Stimulated activated naive CD8-positive, alpha-beta T cell treated with anti-CD3 and anti-CD28 coated beads, Interleukin-15, amount 100 ng/mL, for 72 hours (primary cell): ENCODE results near the gene KIAA1671.
"Not testable (repeated sequence)": the region's sequence is repeated elsewhere in the genome, so short reads cannot be mapped to it uniquely, and the experiment has no call there.

ENCODE experiments used
- ATAC-seq: fragments of 150-1000 bp; cut with Tn5 transposase; 2 replicates; pipeline ENCODE4 v1.10.0; 2021; ENCODE audit warnings: mild to moderate bottlenecking, moderate library complexity
- DNase-seq, 2 donors: peaks; one replicate each; pipeline ENCODE4 v3.0.0; 2021 to 2022
- H3K27ac Mint-ChIP-seq, 2 donors: one replicate each; pipeline ENCODE4 v1.8.0; 2022; ENCODE audit warnings: mild to moderate bottlenecking in 2 of 2, mixed read lengths in 2 of 2, moderate library complexity in 2 of 2
- H3K27me3 Mint-ChIP-seq: one replicate; pipeline ENCODE4 v1.8.0; 2022; ENCODE audit warnings: mixed read lengths
- H3K4me1 Mint-ChIP-seq: one replicate; pipeline ENCODE4 v1.8.0; 2022; ENCODE audit warnings: mild to moderate bottlenecking, mixed read lengths
- H3K4me3 Mint-ChIP-seq, 2 donors: one replicate each; pipeline ENCODE4 v1.8.0; 2022; ENCODE audit warnings: mild to moderate bottlenecking in 2 of 2, mixed read lengths in 2 of 2, moderate library complexity in 1 of 2
- H3K9me3 Mint-ChIP-seq, 2 donors: one replicate each; pipeline ENCODE4 v1.8.0; 2022; ENCODE audit warnings: mixed read lengths in 2 of 2

Gene KIAA1671

DNA sequence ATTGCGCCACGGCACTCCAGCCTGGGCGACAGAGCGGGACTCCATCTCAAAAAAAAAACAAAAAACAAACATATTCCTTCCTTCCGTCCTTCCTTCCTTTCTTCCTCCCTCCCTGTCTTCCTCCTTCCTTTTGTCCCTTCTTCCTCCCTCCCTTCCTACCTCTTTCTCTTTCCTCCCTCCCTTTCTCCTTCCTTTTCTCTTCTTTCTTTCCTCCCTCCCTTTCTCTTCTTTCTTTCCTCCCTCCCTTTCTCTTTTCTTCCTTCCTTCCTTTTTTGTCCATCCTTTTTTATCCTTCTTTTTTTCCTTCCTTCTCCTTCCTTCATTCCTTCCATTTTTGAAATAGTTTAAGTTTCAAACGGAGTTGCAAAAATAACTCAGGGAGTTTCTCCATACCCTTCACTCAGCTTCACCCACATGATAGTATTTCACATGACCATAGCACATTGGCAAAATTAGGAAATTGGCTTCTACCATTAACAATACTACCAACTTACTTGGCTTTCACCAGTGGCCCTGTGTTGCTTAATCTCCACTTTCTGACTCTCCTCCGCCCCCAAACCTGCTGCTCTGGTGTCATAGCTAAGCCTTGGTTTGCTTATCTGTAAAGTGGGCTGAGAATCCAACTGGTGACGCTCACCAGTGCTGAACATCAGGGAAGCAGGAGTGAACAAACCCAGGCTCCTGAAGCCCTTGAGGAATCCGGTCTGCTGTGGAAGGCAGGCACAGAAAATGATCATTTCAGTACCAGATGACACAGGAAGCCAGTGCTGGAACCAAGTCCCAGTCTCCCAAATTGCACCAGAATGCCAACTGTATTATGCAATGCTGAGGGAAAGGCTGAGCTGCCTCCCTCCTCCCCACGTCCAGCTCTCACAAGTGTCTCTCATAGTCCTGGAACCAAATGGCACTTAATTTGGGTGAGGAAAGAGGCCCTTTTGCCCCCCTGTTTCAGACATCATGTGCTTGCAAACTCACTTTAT is 229.9 kb downstream of the KIAA1671 start:
- Mint-ChIP-seq H3K9me3 (peaks cover 0 to 9% of the 10 kb centered on the region in 2 donors), H3K4me3 (no peak overlapping the region), H3K27ac (no peak overlapping the region), H3K4me1 (no peaks in the 10 kb centered on the region), H3K27me3 (no peaks in the 10 kb centered on the region)
- no peak for DNase-seq
- no peak for ATAC-seq

DNA sequence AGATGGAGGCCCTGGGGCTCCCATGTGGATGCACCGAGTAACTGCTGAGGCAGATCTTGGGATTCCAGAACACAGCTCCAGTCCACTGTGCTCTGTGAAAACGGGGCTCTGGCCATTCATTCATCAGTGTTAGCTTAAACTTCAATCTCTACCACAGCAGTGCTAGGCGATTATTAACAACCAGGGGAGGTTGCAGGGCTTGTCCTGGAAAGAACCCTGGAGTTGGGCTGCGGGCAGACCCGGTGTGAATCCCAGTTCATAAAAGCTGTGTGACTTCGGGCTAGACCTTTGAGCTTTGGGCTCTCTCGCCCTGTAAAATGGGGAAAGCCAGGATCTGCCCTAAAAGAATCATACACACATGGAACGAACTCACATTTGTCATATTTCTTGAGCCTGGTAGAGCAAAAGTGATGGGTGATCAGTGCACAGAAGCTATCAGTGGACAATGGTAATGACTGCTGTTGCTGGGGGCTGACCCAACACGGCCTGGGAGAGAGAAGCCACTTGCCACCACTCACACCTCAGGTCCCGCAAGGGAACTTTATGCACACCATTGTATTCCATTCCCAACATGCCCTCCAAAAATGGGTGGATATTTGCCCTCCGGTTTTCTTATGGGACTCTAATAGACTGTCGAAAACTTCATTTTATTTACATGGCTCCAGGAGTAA is 231.6 kb downstream of the KIAA1671 start:
- Mint-ChIP-seq H3K4me1 (no peaks in the 10 kb centered on the region), H3K27ac (peak overlapping the region in 1 of 2 donors; percentile 39), H3K27me3 (no peaks in the 10 kb centered on the region), H3K9me3 (peaks cover 0 to 9% of the 10 kb centered on the region in 2 donors), H3K4me3 (no peak overlapping the region)
- ATAC-seq, result no peak
- DNase-seq, result no peak

- no peak for ATAC-seq
- no peak overlapping the region for H3K27ac Mint-ChIP-seq
- H3K9me3 Mint-ChIP-seq, result no peaks in the 10 kb centered on the region
- no peak overlapping the region for H3K4me3 Mint-ChIP-seq
- DNase-seq, result no peak
- H3K27me3 Mint-ChIP-seq, result no peaks in the 10 kb centered on the region
- no peaks in the 10 kb centered on the region for H3K4me1 Mint-ChIP-seq
Observed at GRCh38 chr22:25186140-25186539, 233.6 kb downstream of the KIAA1671 start.

DNA sequence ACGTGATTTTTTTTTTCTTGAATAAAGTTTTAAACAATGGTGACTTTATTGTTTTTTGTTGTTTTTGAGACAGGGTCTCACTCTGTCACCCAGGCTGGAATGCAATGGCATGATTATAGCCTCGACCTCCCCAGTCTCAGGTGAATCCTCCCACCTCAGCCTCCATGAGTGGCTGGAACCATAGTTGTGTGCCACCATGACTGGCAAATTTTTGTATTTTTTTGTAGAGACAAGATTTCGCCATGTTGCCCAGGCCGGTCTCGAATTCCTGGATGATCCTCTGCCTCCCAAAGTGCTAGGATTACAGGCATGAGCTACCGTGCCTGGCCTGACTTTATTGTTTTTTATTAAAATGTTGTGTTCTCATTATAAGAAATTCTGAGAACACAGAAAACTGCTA is 235.0 kb downstream of the KIAA1671 start:
- Mint-ChIP-seq H3K27ac (peak overlapping the region in 1 of 2 donors; percentile 15), H3K4me1 (no peaks in the 10 kb centered on the region), H3K9me3 (no peaks in the 10 kb centered on the region), H3K27me3 (no peaks in the 10 kb centered on the region), H3K4me3 (no peak overlapping the region)
- DNase-seq, result no peak
- ATAC-seq, result no peak

DNA sequence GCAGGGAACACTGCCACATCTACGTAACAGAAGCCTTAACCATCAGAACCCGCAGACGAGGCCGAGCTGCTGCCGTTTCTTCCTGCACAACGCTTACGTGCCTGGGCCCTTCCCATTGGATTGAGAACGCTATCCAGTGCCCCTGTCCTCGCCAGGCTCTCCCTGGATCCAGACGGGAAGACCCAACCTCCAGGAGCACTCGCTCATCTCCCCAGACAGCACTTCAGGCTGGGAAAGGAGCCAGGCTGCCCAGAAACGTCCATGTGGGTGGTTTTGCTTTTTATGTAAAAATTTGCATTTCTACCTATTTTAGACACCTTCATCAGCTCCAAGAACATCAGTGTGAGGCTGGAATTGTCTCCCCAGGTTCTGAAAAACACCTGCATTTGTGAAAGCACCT is 239.9 kb downstream of the KIAA1671 start:
- DNase-seq, result no peak
- Mint-ChIP-seq H3K4me1 (no peaks in the 10 kb centered on the region), H3K27me3 (no peaks in the 10 kb centered on the region), H3K4me3 (no peak overlapping the region), H3K27ac (no peak overlapping the region), H3K9me3 (no peaks in the 10 kb centered on the region)
- no peak for ATAC-seq

GRCh38 chr22:25193130-25193529 is 240.6 kb downstream of the KIAA1671 start:
- ATAC-seq, result no peak
- no peak for DNase-seq
- no peak overlapping the region for H3K4me3 Mint-ChIP-seq
- H3K9me3 Mint-ChIP-seq, result no peaks in the 10 kb centered on the region
- no peak overlapping the region for H3K27ac Mint-ChIP-seq
- H3K27me3 Mint-ChIP-seq, result no peaks in the 10 kb centered on the region
- H3K4me1 Mint-ChIP-seq, result no peaks in the 10 kb centered on the region

DNA sequence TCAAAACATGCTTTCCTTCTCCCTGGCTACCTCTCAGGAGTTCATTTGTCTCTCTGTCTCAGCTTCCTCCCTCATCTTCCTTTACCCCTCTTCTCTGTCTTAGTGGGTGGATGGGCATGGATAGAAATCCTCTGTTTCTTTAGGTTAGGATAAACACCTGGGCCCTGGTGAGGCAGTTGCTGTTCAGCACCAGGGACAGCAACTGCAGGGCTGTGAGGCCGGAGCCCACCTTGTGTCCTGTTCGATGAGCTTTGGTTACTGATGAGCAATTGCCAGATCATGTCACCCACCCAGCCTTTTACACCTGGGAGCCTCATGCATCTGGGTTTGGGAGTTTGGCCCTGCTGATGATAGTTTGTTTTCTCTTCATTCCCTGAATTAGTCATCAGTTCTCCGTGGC is 241.0 kb downstream of the KIAA1671 start:
- Mint-ChIP-seq H3K4me3 (no peak overlapping the region), H3K27me3 (no peaks in the 10 kb centered on the region), H3K9me3 (no peaks in the 10 kb centered on the region), H3K4me1 (no peaks in the 10 kb centered on the region), H3K27ac (no peak overlapping the region)
- DNase-seq (no peak), ATAC-seq (no peak)

DNA sequence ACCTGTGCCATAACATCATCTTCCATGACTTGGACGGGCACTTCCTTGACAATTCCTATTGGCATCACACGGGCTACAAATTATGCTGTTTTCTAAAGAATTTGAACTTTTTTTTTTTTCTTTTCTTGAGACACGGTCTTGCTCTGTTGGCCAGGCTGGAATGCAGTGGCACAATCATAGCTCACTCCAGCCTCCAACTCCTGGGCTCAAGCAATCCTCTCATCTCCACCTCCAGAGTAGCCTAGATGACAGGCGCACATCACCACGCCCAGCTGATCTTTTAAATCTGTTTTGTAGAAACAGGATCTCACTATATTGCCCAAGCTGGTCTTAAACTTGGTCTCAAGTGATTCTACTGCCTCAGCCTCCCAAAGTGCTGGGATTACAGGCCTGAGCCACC is 243.8 kb downstream of the KIAA1671 start:
- DNase-seq (no peak), ATAC-seq (no peak)
- Mint-ChIP-seq H3K4me3 (no peak overlapping the region), H3K9me3 (no peaks in the 10 kb centered on the region), H3K4me1 (no peaks in the 10 kb centered on the region), H3K27ac (no peak overlapping the region), H3K27me3 (no peaks in the 10 kb centered on the region)

- Mint-ChIP-seq H3K9me3 (no peaks in the 10 kb centered on the region), H3K4me3 (no peak overlapping the region), H3K4me1 (no peaks in the 10 kb centered on the region), H3K27ac (no peak overlapping the region), H3K27me3 (no peaks in the 10 kb centered on the region)
- ATAC-seq, result no peak
- DNase-seq, result no peak
Observed at GRCh38 chr22:25197340-25197739, 244.8 kb downstream of the KIAA1671 start.

- DNase-seq, result no peak
- no peaks in the 10 kb centered on the region for H3K27me3 Mint-ChIP-seq
- ATAC-seq, result no peak
- no peak within 1 kb of the TSS for H3K27ac Mint-ChIP-seq
- H3K4me3 Mint-ChIP-seq, result no peak within 1 kb of the TSS
- no peaks in the 10 kb centered on the region for H3K9me3 Mint-ChIP-seq
- H3K4me1 Mint-ChIP-seq, result no peaks in the 10 kb centered on the region
Observed at GRCh38 chr22:25199731-25200520, 247.4 kb downstream of the KIAA1671 start, which contains the start of gene CRYBB3. TSS of gene CRYBB3 (plus strand) at chr22:25199858. CDS start at chr22:25201397, 1,539 bp downstream.

GRCh38 chr22:25200967-25201366 is 248.5 kb downstream of the KIAA1671 start:
- no peak for ATAC-seq
- no peak overlapping the region for H3K27ac Mint-ChIP-seq
- no peak for DNase-seq
- H3K4me1 Mint-ChIP-seq, result no peaks in the 10 kb centered on the region
- no peaks in the 10 kb centered on the region for H3K9me3 Mint-ChIP-seq
- H3K27me3 Mint-ChIP-seq, result no peaks in the 10 kb centered on the region
- H3K4me3 Mint-ChIP-seq, result no peak overlapping the region

DNA sequence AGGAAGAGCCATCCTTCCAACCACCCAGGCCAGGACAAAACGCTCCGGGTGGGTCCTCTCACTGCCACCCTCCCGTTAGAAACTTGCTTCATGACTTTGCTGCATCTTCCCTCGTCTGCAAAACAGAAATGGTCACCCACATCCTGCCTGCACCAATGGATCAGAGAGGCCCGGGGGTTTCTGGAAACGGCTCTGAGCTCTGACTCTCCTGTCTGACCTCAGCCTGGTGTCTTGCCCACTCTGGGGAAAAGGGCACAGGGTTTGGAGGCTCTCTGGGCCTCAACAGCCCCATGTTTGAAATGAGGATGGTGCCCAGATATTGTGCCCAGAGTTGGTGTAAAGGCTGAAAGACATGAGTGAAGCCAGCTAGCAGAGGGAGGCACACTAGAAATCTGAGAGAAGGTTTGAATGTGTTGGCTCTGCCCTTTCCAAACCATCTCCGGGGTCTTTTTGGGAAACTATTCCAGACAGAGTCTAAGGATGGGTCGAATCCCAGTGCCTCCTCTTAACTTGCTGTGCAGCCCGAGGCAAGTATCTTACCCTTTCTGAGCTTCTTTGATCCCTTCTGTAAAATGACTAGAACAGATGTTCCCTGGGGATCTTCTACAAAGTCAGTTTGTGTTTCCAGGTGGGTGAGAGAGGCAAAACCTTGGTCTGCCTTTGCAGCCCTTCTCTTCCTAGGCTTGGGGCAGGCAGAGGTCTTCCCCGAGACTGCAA is 249.2 kb downstream of the KIAA1671 start:
- H3K9me3 Mint-ChIP-seq, result no peaks in the 10 kb centered on the region
- no peak for ATAC-seq
- peak overlapping the region in 1 of 2 donors; percentile 65 for H3K27ac Mint-ChIP-seq
- H3K4me3 Mint-ChIP-seq, result no peak overlapping the region
- H3K27me3 Mint-ChIP-seq, result no peaks in the 10 kb centered on the region
- no peaks in the 10 kb centered on the region for H3K4me1 Mint-ChIP-seq
- DNase-seq, result no peak

GRCh38 chr22:25202290-25202921 is 249.9 kb downstream of the KIAA1671 start:
- Mint-ChIP-seq H3K4me1 (no peaks in the 10 kb centered on the region), H3K4me3 (no peak overlapping the region), H3K27me3 (no peaks in the 10 kb centered on the region), H3K9me3 (no peaks in the 10 kb centered on the region), H3K27ac (no peak overlapping the region)
- peak; percentile 54 for ATAC-seq
- DNase-seq, result peak; percentile 49 to 51

GRCh38 chr22:25203082-25203481 is 250.6 kb downstream of the KIAA1671 start:
- Mint-ChIP-seq H3K4me1 (no peaks in the 10 kb centered on the region), H3K9me3 (no peaks in the 10 kb centered on the region), H3K27ac (no peak overlapping the region), H3K27me3 (no peaks in the 10 kb centered on the region), H3K4me3 (no peak overlapping the region)
- DNase-seq (no peak), ATAC-seq (no peak)

- ATAC-seq, H3K27ac Mint-ChIP-seq, H3K4me1 Mint-ChIP-seq, DNase-seq, H3K27me3 Mint-ChIP-seq, H3K4me3 Mint-ChIP-seq, H3K9me3 Mint-ChIP-seq: not testable (repeated sequence)
Observed at GRCh38 chr22:25204547-25204946, 252.0 kb downstream of the KIAA1671 start.
